HepG2 (cell line): ENCODE results near the gene SAMD14. TPM values are rescaled to one million over a fixed set of nuclear protein-coding genes. Genes with fewer than 3 reads are reported as not detected.

Source experiments
- ARNTL ChIP-seq: sonication (generic); formaldehyde crosslinking; IDR thresholded peaks from 2 replicates; pipeline ENCODE4 v1.4.0; 2020; ENCODE audit warnings: mild to moderate bottlenecking, missing genetic modification reagents
- ATF3 ChIP-seq: sonication (generic); formaldehyde crosslinking; IDR thresholded peaks from 2 replicates; pipeline ENCODE4 v1.4.0; 2020; ENCODE audit warnings: missing genetic modification reagents
- FOXM1 ChIP-seq: sonication (generic); formaldehyde crosslinking; IDR thresholded peaks from 2 replicates; pipeline ENCODE4 v1.5.0; 2020; ENCODE audit warnings: missing genetic modification reagents
- GABPB1 ChIP-seq: IDR thresholded peaks from 2 replicates; pipeline ENCODE4 v1.6.1; 2016; ENCODE audit warnings: mild to moderate bottlenecking, missing genetic modification reagents, moderate library complexity, missing compliant biosample characterization
- KDM6A ChIP-seq: IDR thresholded peaks from 2 replicates; pipeline ENCODE4 v1.6.1; 2016; ENCODE audit warnings: low read depth
- PHB2 ChIP-seq: fragments of 450-650 bp; IDR thresholded peaks from 2 replicates; pipeline ENCODE4 v1.6.1; 2018; ENCODE audit not compliant: partially characterized antibody
- SMAD1 ChIP-seq: sonication (generic); formaldehyde crosslinking; IDR thresholded peaks from 2 replicates; pipeline ENCODE4 v1.4.0; 2020; ENCODE audit warnings: missing genetic modification reagents, low read depth, mild to moderate bottlenecking, borderline replicate concordance
- SPEN ChIP-seq: sonication (generic); formaldehyde crosslinking; IDR thresholded peaks from 2 replicates; pipeline ENCODE4 v1.5.1; 2020; ENCODE audit warnings: low read depth, mild to moderate bottlenecking, missing genetic modification reagents
- TEAD3 ChIP-seq: optimal IDR thresholded peaks from 2 replicates; pipeline ENCODE3; 2016; ENCODE audit warnings: borderline replicate concordance
- ZFP1 ChIP-seq: IDR thresholded peaks from 2 replicates; pipeline ENCODE4 v1.6.1; 2016
- ZNF10 ChIP-seq: sonication (generic); formaldehyde crosslinking; IDR thresholded peaks from 2 replicates; pipeline ENCODE4 v1.4.0; 2020; ENCODE audit warnings: mild to moderate bottlenecking, low read depth, missing genetic modification reagents, borderline replicate concordance
- ZNF124 ChIP-seq: sonication (generic); formaldehyde crosslinking; IDR thresholded peaks from 2 replicates; pipeline ENCODE4 v1.4.0; 2020; ENCODE audit warnings: missing genetic modification reagents
- ZNF235 ChIP-seq: sonication (generic); formaldehyde crosslinking; IDR thresholded peaks from 2 replicates; pipeline ENCODE4 v1.8.1; 2023; ENCODE audit warnings: mild to moderate bottlenecking, missing genetic modification reagents, borderline replicate concordance
- ZNF362 ChIP-seq: sonication (generic); formaldehyde crosslinking; IDR thresholded peaks from 2 replicates; pipeline ENCODE4 v1.4.0; 2020; ENCODE audit warnings: missing genetic modification reagents, mild to moderate bottlenecking, borderline replicate concordance
- ZNF615 ChIP-seq: sonication (generic); formaldehyde crosslinking; IDR thresholded peaks from 2 replicates; pipeline ENCODE4 v1.5.0; 2020; ENCODE audit warnings: mild to moderate bottlenecking, missing genetic modification reagents, borderline replicate concordance
- ZNF704 ChIP-seq: sonication (generic); formaldehyde crosslinking; IDR thresholded peaks from 2 replicates; pipeline ENCODE4 v1.8.1; 2023; ENCODE audit warnings: mild to moderate bottlenecking, inconsistent platforms, moderate library complexity, missing genetic modification reagents, borderline replicate concordance
- ZNF792 ChIP-seq: IDR thresholded peaks from 2 replicates; pipeline ENCODE4 v1.6.1; 2016
- polyA plus RNA-seq, 8 experiments: library from polyadenylated mRNA; depleted of rRNA in 3 of 8; stranded (reverse) in 7 of 8; unstranded in 1 of 8; fragments of >200 nt; fragmentation: Illumina TruSeq in 4 of 8; extraction: Trizol in 4 of 8; gene quantifications; 2 replicates each; pipeline versions ENCODE4 v1.2.1 to v1.2.3, GENCODE V29; 2011 to 2016; ENCODE audit warnings: low read depth in 4 of 8, missing spikeins in 1 of 8, mixed read lengths in 1 of 8; ENCODE audit not compliant: insufficient read depth in 1 of 8
- total RNA-seq, 5 experiments: library from RNA; depleted of rRNA; stranded (reverse); fragments of >200 nt; fragmentation: Illumina TruSeq; extraction: Trizol; gene quantifications; 2 replicates each; pipeline ENCODE4 v1.2.3, GENCODE V29; 2016; ENCODE audit warnings: low read depth in 1 of 5
- TF ChIP-seq, protein P1 (sequence below): sonication (generic); formaldehyde crosslinking; IDR thresholded peaks from 2 replicates; pipeline ENCODE4 v1.8.1; 2022; ENCODE audit warnings: low read depth, mild to moderate bottlenecking, missing genetic modification reagents
- TF ChIP-seq, protein P2 (sequence below): sonication (generic); formaldehyde crosslinking; IDR thresholded peaks from 2 replicates; pipeline ENCODE4 v1.8.1; 2023; ENCODE audit warnings: missing genetic modification reagents, inconsistent platforms, borderline replicate concordance
- TF ChIP-seq, protein P3 (sequence below): sonication (generic); IDR thresholded peaks from 2 replicates; pipeline ENCODE4 v1.6.1; 2016; ENCODE audit warnings: low read depth, borderline replicate concordance
- TF ChIP-seq, protein P4 (sequence below): sonication (generic); formaldehyde crosslinking; IDR thresholded peaks from 2 replicates; pipeline ENCODE4 v1.4.0; 2020; ENCODE audit warnings: missing genetic modification reagents, borderline replicate concordance

Gene SAMD14
- total and polyA plus RNA-seq, 2 of the 13 experiments (the other 11 are each of a cell fraction or from before 2014, with no cell fraction given) = 0.07 to 0.22 TPM

DNA sequence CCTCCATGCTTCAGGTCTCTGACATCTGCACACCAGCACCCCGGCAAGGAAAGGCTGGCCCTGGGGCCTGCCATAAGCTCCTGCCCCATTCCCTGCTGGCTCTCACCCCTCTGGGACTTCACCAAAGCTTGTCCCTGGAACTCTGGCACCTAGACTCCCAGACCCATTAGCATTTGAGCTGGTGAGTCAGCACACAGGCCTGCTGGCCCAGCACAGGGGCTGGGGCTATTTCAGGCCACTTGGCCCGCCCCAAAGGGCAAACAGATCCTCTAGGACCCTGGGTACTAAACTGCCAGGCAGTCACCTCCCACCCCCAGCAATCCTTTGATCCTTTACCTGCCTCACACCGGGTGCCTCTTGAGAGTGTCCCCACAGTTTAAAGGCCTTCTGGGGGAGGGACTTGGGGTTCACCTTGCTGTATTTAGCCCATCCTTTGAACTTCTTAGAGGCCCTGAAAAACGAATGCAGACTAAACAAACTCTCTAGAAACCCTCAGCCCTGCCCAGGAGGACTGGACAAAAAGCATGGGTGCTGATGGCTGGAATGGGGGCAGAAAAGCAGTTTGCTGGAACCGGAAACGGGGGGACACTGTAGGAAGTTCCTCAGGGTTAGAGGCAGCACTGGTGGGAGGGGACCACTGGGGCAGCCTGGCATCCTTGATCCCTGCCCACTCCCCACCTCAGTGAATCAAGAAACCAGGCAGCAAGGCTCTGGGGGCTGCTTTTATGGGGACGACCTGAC is 3.2 kb upstream of the SAMD14 start (continued):
- TF ChIP-seq, protein P1, sequence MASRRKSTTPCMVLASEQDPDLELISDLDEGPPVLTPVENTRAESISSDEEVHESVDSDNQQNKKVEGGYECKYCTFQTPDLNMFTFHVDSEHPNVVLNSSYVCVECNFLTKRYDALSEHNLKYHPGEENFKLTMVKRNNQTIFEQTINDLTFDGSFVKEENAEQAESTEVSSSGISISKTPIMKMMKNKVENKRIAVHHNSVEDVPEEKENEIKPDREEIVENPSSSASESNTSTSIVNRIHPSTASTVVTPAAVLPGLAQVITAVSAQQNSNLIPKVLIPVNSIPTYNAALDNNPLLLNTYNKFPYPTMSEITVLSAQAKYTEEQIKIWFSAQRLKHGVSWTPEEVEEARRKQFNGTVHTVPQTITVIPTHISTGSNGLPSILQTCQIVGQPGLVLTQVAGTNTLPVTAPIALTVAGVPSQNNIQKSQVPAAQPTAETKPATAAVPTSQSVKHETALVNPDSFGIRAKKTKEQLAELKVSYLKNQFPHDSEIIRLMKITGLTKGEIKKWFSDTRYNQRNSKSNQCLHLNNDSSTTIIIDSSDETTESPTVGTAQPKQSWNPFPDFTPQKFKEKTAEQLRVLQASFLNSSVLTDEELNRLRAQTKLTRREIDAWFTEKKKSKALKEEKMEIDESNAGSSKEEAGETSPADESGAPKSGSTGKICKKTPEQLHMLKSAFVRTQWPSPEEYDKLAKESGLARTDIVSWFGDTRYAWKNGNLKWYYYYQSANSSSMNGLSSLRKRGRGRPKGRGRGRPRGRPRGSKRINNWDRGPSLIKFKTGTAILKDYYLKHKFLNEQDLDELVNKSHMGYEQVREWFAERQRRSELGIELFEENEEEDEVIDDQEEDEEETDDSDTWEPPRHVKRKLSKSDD (CRISPR knock-in tag) = no peak
- TF ChIP-seq TEAD3 = no peak
- TF ChIP-seq ARNTL = no peak
- TF ChIP-seq KDM6A (CRISPR knock-in tag) = peak; percentile 42; the same call in 1 of the 2 replicates
- TF ChIP-seq, protein P2, sequence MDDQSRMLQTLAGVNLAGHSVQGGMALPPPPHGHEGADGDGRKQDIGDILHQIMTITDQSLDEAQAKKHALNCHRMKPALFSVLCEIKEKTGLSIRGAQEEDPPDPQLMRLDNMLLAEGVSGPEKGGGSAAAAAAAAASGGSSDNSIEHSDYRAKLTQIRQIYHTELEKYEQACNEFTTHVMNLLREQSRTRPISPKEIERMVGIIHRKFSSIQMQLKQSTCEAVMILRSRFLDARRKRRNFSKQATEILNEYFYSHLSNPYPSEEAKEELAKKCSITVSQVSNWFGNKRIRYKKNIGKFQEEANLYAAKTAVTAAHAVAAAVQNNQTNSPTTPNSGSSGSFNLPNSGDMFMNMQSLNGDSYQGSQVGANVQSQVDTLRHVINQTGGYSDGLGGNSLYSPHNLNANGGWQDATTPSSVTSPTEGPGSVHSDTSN (CRISPR knock-in tag) = no peak
- TF ChIP-seq ZNF615 (CRISPR knock-in tag) = no peak
- no peak for TF ChIP-seq SMAD1 (CRISPR knock-in tag)
- TF ChIP-seq, protein P3, sequence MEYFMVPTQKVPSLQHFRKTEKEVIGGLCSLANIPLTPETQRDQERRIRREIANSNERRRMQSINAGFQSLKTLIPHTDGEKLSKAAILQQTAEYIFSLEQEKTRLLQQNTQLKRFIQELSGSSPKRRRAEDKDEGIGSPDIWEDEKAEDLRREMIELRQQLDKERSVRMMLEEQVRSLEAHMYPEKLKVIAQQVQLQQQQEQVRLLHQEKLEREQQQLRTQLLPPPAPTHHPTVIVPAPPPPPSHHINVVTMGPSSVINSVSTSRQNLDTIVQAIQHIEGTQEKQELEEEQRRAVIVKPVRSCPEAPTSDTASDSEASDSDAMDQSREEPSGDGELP = no peak
- TF ChIP-seq ZNF10 (CRISPR knock-in tag) = no peak
- peak; percentile 24; the same call in 1 of the 2 replicates for TF ChIP-seq ZNF362 (CRISPR knock-in tag)
- TF ChIP-seq SPEN (CRISPR knock-in tag) = 0 out of 2 replicates have a peak, but pooled peaks have one; percentile 43
- no peak for TF ChIP-seq PHB2
- TF ChIP-seq ZNF792 (CRISPR knock-in tag) = peak; percentile 39; the same call in 1 of the 2 replicates
- no peak for TF ChIP-seq ZNF124 (CRISPR knock-in tag)
- TF ChIP-seq GABPB1 = no peak
- TF ChIP-seq ZNF235 (CRISPR knock-in tag) = no peak
- TF ChIP-seq ZFP1 (CRISPR knock-in tag) = no peak
- TF ChIP-seq ATF3 (CRISPR knock-in tag) = peak; percentile 80
- no peak for TF ChIP-seq FOXM1
- TF ChIP-seq, protein P4, sequence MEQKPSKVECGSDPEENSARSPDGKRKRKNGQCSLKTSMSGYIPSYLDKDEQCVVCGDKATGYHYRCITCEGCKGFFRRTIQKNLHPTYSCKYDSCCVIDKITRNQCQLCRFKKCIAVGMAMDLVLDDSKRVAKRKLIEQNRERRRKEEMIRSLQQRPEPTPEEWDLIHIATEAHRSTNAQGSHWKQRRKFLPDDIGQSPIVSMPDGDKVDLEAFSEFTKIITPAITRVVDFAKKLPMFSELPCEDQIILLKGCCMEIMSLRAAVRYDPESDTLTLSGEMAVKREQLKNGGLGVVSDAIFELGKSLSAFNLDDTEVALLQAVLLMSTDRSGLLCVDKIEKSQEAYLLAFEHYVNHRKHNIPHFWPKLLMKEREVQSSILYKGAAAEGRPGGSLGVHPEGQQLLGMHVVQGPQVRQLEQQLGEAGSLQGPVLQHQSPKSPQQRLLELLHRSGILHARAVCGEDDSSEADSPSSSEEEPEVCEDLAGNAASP = peak; percentile 95
- no peak for TF ChIP-seq ZNF704 (CRISPR knock-in tag)
